Subcutaneous adipose tissue (tissue), 4 donors: ENCODE results near the gene TRAF5. TPM values are rescaled to one million over a fixed set of nuclear protein-coding genes. Genes with fewer than 3 reads are reported as not detected.

Experiments
- total RNA-seq, 4 donors: library from RNA; depleted of rRNA; stranded (reverse); fragments of >200 nt; gene quantifications; one replicate each; pipeline ENCODE4 v1.1.0, GENCODE V29; 2016
- TF ChIP-seq, protein P1 (sequence below): fragments of 450-650 bp; IDR thresholded peaks from one replicate; pipeline ENCODE4 v1.5.1; 2016; ENCODE audit warnings: low read depth, mild to moderate bottlenecking, control low read depth, antibody characterized with exemption, moderate library complexity

Gene TRAF5
- total RNA-seq, 4 donors from 2014 or later = 10.1 to 19.1 (median 12.6) TPM

DNA sequence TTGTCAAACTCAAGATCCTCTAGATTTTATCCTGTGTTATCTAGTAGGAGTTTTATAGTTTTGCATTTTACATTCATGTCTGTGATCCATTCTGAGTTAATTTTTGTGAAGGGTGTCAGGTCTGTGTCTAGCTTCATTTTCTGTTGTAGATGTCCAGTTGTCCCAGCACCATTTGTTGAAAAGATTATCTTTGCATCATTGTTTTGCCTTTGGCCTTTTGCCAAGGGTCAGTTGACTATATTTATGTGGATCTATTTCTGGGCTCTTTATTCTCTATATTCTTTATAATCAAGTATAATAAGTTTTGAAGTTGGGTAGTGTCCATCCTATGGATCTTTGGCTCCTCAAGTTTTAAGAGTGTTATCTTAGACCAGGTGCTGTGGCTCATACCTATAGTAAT, 21.9 kb downstream of the TRAF5 start:
- TF ChIP-seq, protein P1, sequence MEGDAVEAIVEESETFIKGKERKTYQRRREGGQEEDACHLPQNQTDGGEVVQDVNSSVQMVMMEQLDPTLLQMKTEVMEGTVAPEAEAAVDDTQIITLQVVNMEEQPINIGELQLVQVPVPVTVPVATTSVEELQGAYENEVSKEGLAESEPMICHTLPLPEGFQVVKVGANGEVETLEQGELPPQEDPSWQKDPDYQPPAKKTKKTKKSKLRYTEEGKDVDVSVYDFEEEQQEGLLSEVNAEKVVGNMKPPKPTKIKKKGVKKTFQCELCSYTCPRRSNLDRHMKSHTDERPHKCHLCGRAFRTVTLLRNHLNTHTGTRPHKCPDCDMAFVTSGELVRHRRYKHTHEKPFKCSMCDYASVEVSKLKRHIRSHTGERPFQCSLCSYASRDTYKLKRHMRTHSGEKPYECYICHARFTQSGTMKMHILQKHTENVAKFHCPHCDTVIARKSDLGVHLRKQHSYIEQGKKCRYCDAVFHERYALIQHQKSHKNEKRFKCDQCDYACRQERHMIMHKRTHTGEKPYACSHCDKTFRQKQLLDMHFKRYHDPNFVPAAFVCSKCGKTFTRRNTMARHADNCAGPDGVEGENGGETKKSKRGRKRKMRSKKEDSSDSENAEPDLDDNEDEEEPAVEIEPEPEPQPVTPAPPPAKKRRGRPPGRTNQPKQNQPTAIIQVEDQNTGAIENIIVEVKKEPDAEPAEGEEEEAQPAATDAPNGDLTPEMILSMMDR = no peak

DNA sequence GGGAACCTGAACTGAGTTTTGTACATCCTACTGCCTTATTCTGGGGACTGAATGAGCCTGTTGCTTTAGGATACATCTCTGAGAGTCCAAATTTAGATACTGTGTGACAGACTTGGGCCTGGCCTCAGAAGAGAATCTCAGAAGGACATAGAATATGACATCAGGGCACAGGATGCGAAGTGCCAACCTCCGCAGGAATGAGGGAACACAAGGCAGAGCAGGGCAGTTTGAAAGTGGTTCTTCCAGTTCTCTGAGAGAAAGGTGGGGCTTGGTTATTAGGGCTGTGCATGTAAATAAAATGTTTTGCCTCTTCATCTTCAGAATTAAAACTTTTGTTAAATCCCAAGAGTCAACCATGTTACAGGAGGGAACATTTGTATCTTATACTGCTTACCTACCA, 23.1 kb downstream of the TRAF5 start:
- TF ChIP-seq, protein P1 = no peak

DNA sequence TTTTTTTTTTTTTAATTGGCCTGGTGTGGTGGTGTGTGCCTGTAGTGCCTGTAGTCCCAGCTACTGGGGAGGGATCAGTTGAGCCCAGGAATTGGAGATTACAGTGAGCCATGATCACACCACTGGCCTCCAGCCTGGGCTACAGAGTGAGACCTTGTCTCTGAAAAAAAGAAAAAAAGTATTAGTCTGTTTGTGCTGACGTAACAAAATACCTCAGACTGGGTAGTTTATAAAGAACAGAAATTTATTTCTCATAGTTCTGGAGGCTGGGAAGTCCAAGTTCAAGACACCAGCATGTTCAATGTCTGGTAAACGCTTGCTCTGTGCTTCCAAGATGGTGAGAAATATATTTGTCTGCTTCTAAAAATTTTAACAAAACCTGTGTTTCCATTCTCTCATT, 25.8 kb downstream of the TRAF5 start:
- TF ChIP-seq, protein P1 = no peak

DNA sequence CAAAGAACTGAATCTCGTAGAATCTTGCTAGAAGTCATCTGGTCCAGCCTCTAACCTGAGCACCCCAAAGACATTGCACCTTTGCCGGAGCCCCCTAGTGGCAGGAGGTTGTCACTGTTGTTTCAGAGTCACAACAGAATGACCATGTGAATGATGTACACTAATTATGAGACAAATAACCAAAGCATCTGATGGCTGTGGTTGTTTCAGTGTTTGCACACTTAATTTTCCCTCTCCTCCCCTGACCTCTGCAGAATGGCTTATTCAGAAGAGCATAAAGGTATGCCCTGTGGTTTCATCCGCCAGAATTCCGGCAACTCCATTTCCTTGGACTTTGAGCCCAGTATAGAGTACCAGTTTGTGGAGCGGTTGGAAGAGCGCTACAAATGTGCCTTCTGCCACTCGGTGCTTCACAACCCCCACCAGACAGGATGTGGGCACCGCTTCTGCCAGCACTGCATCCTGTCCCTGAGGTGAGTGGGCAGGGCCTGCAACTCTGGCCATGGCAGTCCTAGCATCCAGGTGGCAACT, 26.4 kb downstream of the TRAF5 start:
- TF ChIP-seq, protein P1 = no peak

DNA sequence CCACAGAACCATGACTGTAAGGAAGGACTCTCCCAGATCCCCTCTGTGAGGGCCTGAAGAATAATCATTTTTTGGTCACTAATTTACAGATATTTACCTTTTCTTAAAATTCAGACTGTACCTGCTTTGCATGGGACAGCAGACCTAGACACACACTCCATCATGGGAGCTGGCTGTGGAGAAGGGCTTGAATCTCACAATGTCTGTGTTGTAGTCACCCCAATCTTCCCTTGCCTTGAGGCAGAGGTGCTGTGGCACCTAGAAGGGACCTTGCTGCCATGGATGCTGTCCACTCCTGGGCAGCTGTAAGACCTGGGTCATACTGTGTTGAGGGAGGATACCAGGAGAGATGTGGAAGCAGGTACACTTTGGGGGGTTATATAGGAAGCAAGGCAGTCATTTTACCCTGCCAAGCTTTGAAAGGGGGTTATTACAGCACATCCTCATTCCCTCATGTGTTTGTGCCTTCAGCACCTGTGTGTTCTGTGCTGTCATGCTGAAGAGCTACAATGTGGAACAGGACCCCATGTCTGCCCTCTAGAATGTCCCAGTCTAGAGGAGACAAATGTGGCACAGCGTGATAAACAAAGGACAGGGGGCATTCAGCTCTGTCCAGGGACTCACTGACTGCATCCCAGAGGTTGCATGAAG, 27.1 kb downstream of the TRAF5 start:
- TF ChIP-seq, protein P1 = no peak

DNA sequence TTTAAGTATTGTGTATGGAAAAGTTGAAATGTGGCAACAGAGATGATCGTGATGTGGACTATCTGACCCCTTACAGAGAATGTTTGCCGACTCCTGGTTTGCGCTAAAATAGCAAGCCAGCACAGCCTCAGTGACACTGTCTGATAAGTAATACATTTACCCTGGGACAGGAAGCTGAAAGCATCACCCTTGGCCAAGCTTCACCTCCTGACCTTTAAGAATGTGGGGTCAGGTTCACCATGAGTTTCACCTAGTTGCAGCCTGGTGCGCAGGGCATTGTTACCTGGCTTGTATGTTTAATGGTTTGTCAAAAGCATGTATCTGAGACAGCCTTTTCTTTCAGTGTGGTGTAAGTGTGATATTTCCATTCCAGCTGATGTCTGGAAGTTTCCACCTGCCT, 29.2 kb downstream of the TRAF5 start:
- TF ChIP-seq, protein P1 = no peak

DNA sequence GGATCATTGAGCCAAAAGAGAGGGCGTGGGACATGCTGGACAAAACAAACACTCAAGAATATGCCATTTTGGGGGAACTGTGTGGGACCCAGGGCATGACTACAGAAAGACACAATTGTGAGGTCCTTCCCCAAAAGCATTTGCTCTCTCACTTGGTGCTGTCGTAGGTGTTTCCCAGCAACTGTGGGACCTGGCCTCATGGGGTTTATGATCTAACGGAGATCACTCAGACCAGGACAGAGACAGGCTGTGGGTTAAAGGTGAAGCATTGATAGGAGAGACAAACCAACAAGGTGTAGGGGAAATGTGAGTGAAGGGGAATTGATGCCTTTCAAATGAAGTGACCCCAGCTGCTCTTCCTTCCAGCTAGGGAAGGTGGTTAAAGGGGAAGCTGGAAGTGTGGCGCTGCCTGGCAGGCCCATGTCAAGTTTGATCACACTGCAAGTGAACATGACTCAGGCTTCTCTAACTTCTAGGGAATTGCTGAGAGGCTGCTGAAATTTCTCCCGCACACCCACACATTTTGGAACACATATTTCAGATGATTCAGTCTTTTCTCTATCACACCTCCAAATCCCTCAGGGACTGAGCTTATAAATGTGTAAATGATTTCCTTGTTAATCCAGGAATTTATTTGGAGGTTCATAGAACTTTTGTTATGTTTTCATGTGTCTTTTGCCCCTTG, 30.2 kb downstream of the TRAF5 start:
- TF ChIP-seq, protein P1 = no peak
